Retina (tissue), 1 donor: Measurements from ENCODE around the gene INPP4B.
A peak's percentile ranks its signal among the peaks of the same experiment; 100 is the strongest.

Experiments used
- DNase-seq: peaks from one replicate; pipeline ENCODE4 v3.0.0-alpha.2; 2016

INPP4B gene

GRCh38 chr4:142463206-142463605 lies 382.9 kb downstream of the INPP4B start:
- DNase-seq: no peak

GRCh38 chr4:142452161-142452855 lies 393.8 kb downstream of the INPP4B start:
- no peak for DNase-seq

GRCh38 chr4:142449771-142450373 lies 396.2 kb downstream of the INPP4B start:
- DNase-seq: no peak

- no peak for DNase-seq
These were observed 399.1 kb downstream of the INPP4B start for GRCh38 chr4:142447009-142447408.

GRCh38 chr4:142443469-142443868 lies 402.6 kb downstream of the INPP4B start:
- no peak for DNase-seq

GRCh38 chr4:142440093-142440492 lies 406.0 kb downstream of the INPP4B start:
- no peak for DNase-seq

- DNase-seq: no peak
These were observed 410.4 kb downstream of the INPP4B start for GRCh38 chr4:142435599-142436235.

- DNase-seq: no peak
These were observed 411.4 kb downstream of the INPP4B start for GRCh38 chr4:142434519-142435224.

- DNase-seq: no peak
These were observed 417.4 kb downstream of the INPP4B start for GRCh38 chr4:142428715-142429114.

GRCh38 chr4:142427456-142427855 lies 418.6 kb downstream of the INPP4B start:
- DNase-seq: no peak

- DNase-seq: no peak
These were observed 422.2 kb downstream of the INPP4B start for GRCh38 chr4:142423861-142424260.

GRCh38 chr4:142420311-142421095 lies 425.6 kb downstream of the INPP4B start:
- no peak for DNase-seq

GRCh38 chr4:142419712-142420111 lies 426.4 kb downstream of the INPP4B start:
- DNase-seq: peak; percentile 23

- DNase-seq: no peak
These were observed 427.4 kb downstream of the INPP4B start for GRCh38 chr4:142418697-142419096.

- no peak for DNase-seq
These were observed 429.3 kb downstream of the INPP4B start for GRCh38 chr4:142416711-142417275.

- no peak for DNase-seq
These were observed 430.0 kb downstream of the INPP4B start for GRCh38 chr4:142416121-142416520.

GRCh38 chr4:142414366-142414990 lies 431.6 kb downstream of the INPP4B start:
- peak; percentile 20 for DNase-seq

GRCh38 chr4:142413485-142413884 lies 432.6 kb downstream of the INPP4B start:
- DNase-seq: no peak

- DNase-seq: no peak
These were observed 434.1 kb downstream of the INPP4B start for GRCh38 chr4:142411993-142412392.

- DNase-seq: no peak
These were observed 438.1 kb downstream of the INPP4B start for GRCh38 chr4:142408003-142408441.

- DNase-seq: no peak
These were observed 438.5 kb downstream of the INPP4B start for GRCh38 chr4:142407596-142407995.
